ENCODE results near the gene FOXO6.

Gene FOXO6

GRCh38 chr1:41401899-41402298 is 40.7 kb downstream of the FOXO6 start:
- TF ChIP-seq CTCF (IDR thresholded peaks at IDR 0.05): no peak

DNA sequence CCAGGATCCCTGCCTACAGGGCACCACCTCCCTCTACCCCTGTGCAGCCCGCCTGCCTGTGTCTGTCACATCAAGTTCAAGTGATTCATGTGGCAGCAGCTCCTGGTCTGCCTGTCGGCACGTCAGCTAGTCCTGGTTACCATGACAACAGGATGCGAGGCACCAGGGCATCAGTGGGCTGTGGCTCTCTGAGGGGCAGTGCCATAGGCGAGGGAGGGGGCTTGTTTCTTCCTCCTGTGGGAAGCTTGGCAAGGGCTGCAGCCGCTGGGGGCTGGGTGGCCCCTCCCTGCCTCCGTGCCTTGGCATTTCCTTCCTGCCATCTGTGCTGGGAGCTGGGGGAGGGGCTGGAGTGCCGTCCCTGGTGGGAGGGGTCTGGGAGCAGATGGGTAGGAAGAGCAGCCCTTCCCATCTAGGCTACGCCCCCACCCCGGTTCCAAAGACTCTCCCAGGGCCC is 43.1 kb downstream of the FOXO6 start:
- no peak for TF ChIP-seq CTCF (IDR thresholded peaks at IDR 0.05)

DNA sequence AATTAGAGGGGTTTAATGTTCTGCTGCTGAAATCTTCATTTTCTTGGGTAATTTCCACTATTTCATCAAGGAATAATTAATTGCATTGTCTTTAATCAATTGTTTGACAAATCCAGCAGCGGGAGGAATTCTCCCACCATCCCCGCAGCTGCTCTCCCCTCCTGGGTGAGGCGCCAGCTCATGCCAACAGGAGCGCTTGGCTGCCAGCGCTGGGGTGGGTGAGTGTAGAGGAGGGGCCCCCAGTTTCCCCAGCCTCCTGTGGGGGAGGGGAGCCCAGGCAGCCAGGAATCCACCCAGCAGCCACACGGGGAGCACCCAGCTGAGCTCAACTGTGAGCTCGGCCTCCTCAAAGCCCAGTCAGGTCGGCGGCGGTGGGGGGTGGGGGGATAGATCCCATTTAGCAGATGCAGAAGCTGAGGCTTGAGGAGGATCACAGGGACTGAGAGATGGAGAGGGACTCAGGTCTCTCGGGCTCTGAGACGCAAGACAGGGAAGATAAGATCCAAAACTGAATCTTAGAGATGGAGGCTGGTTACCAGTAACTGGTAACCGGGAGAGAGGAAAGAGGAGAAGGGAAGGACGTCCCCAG is 46.5 kb downstream of the FOXO6 start:
- TF ChIP-seq CTCF (IDR thresholded peaks at IDR 0.05): no peak

GRCh38 chr1:41408691-41409090 is 47.5 kb downstream of the FOXO6 start:
- TF ChIP-seq CTCF (IDR thresholded peaks at IDR 0.05): no peak

DNA sequence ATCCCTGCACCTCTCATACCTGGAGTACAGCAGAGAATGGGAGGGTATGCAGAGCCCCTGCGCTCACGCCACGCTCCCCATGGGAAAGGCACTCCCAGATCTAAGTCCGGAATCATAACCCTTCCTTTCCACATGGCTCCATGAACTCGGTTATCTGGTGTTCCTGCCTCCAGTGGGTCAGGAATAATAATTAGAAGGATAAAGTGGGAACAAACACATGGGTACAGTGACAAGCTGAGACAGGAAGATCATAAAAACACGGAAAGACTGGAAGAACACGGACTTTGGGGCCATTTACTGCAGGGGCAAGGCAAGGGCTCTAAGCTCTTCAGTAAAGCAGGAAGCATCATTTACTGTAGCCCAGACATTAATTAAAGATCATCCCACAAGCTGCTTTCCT is 48.6 kb downstream of the FOXO6 start:
- TF ChIP-seq CTCF (IDR thresholded peaks at IDR 0.05): no peak

DNA sequence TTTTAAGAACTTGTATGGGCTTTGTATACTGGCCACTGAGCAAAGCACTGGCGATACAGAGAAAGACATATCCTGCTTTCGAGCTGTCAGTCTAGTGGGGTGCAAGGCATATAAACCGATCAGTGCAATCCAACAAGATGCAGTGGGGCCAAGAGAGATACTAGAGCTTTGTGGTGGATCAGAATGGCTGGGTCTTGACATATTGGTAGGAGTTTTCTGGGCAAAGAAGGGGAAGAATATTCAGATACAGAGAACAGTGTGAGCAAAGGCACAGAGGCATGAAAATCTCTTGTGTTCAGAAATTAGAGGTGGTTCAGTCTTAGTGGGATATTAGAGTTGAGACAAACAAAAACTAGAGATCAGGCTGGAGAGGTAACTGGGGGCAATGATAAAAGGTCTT is 49.2 kb downstream of the FOXO6 start:
- no peak for TF ChIP-seq CTCF (IDR thresholded peaks at IDR 0.05)

DNA sequence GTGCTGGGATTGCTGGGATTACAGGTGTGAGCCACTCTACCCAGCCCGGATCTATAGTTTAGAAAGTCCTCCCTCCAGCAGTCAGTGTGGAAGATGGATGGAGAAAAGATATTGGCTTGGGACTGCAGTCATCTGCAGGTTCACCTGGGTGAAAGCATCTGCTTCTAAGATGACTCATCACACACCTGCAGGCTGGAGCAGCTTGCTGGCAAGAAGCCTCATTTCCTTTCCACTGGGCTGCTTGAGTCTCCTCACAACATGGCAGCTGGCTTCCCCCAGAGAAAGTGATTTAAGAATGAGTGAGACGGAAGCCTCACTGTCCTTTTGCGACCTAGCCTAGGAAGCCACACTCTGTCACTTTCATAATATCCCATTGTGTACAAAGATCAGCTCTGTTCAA is 50.0 kb downstream of the FOXO6 start:
- no peak for TF ChIP-seq CTCF (IDR thresholded peaks at IDR 0.05)

GRCh38 chr1:41412748-41413147 is 51.5 kb downstream of the FOXO6 start:
- no peak for TF ChIP-seq CTCF (IDR thresholded peaks at IDR 0.05)
